ENCODE measurements around the gene FMN1. TPM values are rescaled to one million over a fixed set of nuclear protein-coding genes. Genes with fewer than 3 reads are reported as not detected.

Gene FMN1
- total RNA-seq, 1 experiment from 2014 or later = 3.9 TPM

- no peaks in the 10 kb centered on the region for H3K4me1 ChIP-seq (ENCODE audit: control insufficient read depth, insufficient read depth, low read length)
- ATAC-seq (no peak), DNase-seq (ENCODE audit: low read depth, low spot score) (no peak)
- TF ChIP-seq CTCF (IDR thresholded peaks at IDR 0.05) (no peak), POLR2AphosphoS5 (IDR thresholded peaks at IDR 0.05; ENCODE audit: low read depth, low read length) (no peak), SIN3A (IDR thresholded peaks at IDR 0.05; ENCODE audit: borderline replicate concordance, insufficient read depth, low read depth, low read length) (no peak), TCF7L2 (IDR thresholded peaks at IDR 0.05; ENCODE audit: low read depth, low read length) (no peak), REST (IDR thresholded peaks at IDR 0.05; ENCODE audit: insufficient read depth in 1 of 2, low read depth in 2 of 2, low read length in 1 of 2) (no peak)
- no peak overlapping the region for H3K27ac ChIP-seq (ENCODE audit: low read length)
- intact Hi-C loops (cut with micrococcal nuclease; ENCODE audit: unreplicated experiment) = no loop called here
- no peaks in the 10 kb centered on the region for H3K27me3 ChIP-seq (ENCODE audit: control insufficient read depth, insufficient read depth, low read length)
- ChIA-PET CTCF (no interaction called here), POLR2A (no interaction called here)
- H3K9me3 ChIP-seq (ENCODE audit: control insufficient read depth, insufficient read depth, low read depth, low read length) = no peaks in the 10 kb centered on the region
- no peak overlapping the region for H3K4me3 ChIP-seq (ENCODE audit: low read depth in 2 of 2, low read length in 2 of 2)
- no peaks in the 10 kb centered on the region for H3K36me3 ChIP-seq (ENCODE audit: control insufficient read depth, insufficient read depth, low read length)
- in situ Hi-C loops (cut with HindIII; ENCODE audit: low pct_unique_long_range_greater_than_20kb, low sequenced_read_pairs) = no loop called here
- BruUV-seq (replicated peaks) = no TSS peak
These were observed 454.9 kb downstream of the FMN1 start for GRCh38 chr15:32739522-32740063.

GRCh38 chr15:32738666-32739065, 455.8 kb downstream of the FMN1 start:
- intact Hi-C loops (cut with micrococcal nuclease; ENCODE audit: unreplicated experiment) = no loop called here
- Histone ChIP-seq H3K4me1 (ENCODE audit: control insufficient read depth, insufficient read depth, low read length) (no peaks in the 10 kb centered on the region), H3K9me3 (ENCODE audit: control insufficient read depth, insufficient read depth, low read depth, low read length) (no peaks in the 10 kb centered on the region), H3K4me3 (ENCODE audit: low read depth in 2 of 2, low read length in 2 of 2) (no peak overlapping the region), H3K36me3 (ENCODE audit: control insufficient read depth, insufficient read depth, low read length) (no peaks in the 10 kb centered on the region), H3K27ac (ENCODE audit: low read length) (no peak overlapping the region), H3K27me3 (ENCODE audit: control insufficient read depth, insufficient read depth, low read length) (no peaks in the 10 kb centered on the region)
- in situ Hi-C loops (cut with HindIII; ENCODE audit: low pct_unique_long_range_greater_than_20kb, low sequenced_read_pairs) = no loop called here
- TF ChIP-seq POLR2AphosphoS5 (IDR thresholded peaks at IDR 0.05; ENCODE audit: low read depth, low read length) = no peak
- TF ChIP-seq SIN3A (IDR thresholded peaks at IDR 0.05; ENCODE audit: borderline replicate concordance, insufficient read depth, low read depth, low read length) = no peak
- TF ChIP-seq CTCF (IDR thresholded peaks at IDR 0.05) = no peak
- no peak for TF ChIP-seq REST (IDR thresholded peaks at IDR 0.05; ENCODE audit: insufficient read depth in 1 of 2, low read depth in 2 of 2, low read length in 1 of 2)
- no peak for TF ChIP-seq TCF7L2 (IDR thresholded peaks at IDR 0.05; ENCODE audit: low read depth, low read length)
- ChIA-PET POLR2A (no interaction called here), CTCF (interaction anchor here (0.7 kb wide), 1 partner anchor 392 kb away, joined by 19 read pairs; no protein-coding TSS in a partner anchor)
- no TSS peak for BruUV-seq (replicated peaks)
- ATAC-seq (no peak), DNase-seq (ENCODE audit: low read depth, low spot score) (no peak)
